ENCODE measurements around the gene RTP3. TPM values are rescaled to one million over a fixed set of nuclear protein-coding genes. Genes with fewer than 3 reads are reported as not detected.

RTP3 gene
- total RNA-seq (not detected), polyA plus RNA-seq (not detected)
- long read RNA-seq, donor 1, result 0 reads
- long read RNA-seq, donor 2, result 0 reads

GRCh38 chr3:46497556-46498265 lies at the start of gene RTP3:
Gene RTP3, plus strand, starts transcription at chr3:46497976. Its CDS starts 87 bp downstream, at chr3:46498063.
- DNase-seq, result no peak
- 74 to 83% (median 82%) methylated on average over 9 of the region's 9 CpGs for WGBS, 5 donors
- no peak for TF ChIP-seq POLR2A (IDR thresholded peaks at IDR 0.05)
- TF ChIP-seq, protein P1, sequence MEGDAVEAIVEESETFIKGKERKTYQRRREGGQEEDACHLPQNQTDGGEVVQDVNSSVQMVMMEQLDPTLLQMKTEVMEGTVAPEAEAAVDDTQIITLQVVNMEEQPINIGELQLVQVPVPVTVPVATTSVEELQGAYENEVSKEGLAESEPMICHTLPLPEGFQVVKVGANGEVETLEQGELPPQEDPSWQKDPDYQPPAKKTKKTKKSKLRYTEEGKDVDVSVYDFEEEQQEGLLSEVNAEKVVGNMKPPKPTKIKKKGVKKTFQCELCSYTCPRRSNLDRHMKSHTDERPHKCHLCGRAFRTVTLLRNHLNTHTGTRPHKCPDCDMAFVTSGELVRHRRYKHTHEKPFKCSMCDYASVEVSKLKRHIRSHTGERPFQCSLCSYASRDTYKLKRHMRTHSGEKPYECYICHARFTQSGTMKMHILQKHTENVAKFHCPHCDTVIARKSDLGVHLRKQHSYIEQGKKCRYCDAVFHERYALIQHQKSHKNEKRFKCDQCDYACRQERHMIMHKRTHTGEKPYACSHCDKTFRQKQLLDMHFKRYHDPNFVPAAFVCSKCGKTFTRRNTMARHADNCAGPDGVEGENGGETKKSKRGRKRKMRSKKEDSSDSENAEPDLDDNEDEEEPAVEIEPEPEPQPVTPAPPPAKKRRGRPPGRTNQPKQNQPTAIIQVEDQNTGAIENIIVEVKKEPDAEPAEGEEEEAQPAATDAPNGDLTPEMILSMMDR (IDR thresholded peaks at IDR 0.05 in 8 of 11, conservative IDR thresholded peaks at IDR 0.05 in 3 of 11), result no peak
- no peak for TF ChIP-seq POLR2AphosphoS5 (IDR thresholded peaks at IDR 0.05)
- no peaks in the 10 kb centered on the region for H3K36me3 ChIP-seq
- no peaks in the 10 kb centered on the region for H3K9me3 ChIP-seq
- H3K4me3 ChIP-seq, result no peak within 1 kb of the TSS
- intact Hi-C loops (cut with DNase I; ENCODE audit: low total_unique reads), result loop anchor here (2.0 kb wide), 1 partner anchor 61 kb away; no protein-coding TSS in a partner anchor
- H3K4me1 ChIP-seq, result peaks cover 10 to 36% (median 21%) of the 10 kb centered on the region in 6 donors
- H3K27ac ChIP-seq, result no peak within 1 kb of the TSS
- no peaks in the 10 kb centered on the region for H3K27me3 ChIP-seq (replicated peaks in 1 of 7)

DNA sequence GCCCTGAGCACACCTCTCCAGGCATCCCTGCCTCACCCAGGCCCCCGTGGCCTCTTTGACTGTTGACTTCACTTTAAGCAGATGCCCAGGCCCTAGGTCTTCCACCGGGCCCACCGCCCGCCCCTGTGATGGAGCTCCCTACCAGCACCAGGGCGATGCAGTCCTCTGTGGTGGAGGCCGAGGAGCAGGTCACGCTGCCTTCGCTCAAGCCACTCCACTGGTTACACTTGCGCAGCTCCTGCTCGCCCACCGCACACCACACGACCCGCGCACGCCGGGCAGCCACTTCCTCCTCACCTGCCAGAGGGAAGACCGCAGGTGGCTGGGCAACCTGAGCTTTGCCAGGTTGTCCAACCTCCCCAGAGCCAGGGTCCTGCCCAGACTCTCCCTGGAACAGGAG lies 49.1 kb upstream of the RTP3 start:
- intact Hi-C loops (cut with DNase I; ENCODE audit: low total_unique reads), result no loop called here
- WGBS, 5 donors, result 88 to 94% (median 92%) methylated on average over 14 to 17 of the region's 17 CpGs

GRCh38 chr3:46449755-46450552 lies 47.8 kb upstream of the RTP3 start:
- Histone ChIP-seq H3K4me1 (peaks cover 0 to 14% (median 3%) of the 10 kb centered on the region in 6 donors), H3K36me3 (peaks cover 0 to 99% (median 7%) of the 10 kb centered on the region in 6 donors), H3K9me3 (no peaks in the 10 kb centered on the region), H3K27ac (no peak overlapping the region), H3K4me3 (no peak overlapping the region), H3K27me3 (replicated peaks in 1 of 7) (peaks cover 0 to 5% (median 0%) of the 10 kb centered on the region in 7 donors)
- TF ChIP-seq, protein P1 (IDR thresholded peaks at IDR 0.05 in 8 of 11, conservative IDR thresholded peaks at IDR 0.05 in 3 of 11), result peak in 8 of 11 experiments; percentile 14 to 65 (median 52)
- TF ChIP-seq POLR2AphosphoS5 (IDR thresholded peaks at IDR 0.05), result no peak
- TF ChIP-seq POLR2A (IDR thresholded peaks at IDR 0.05), result no peak
- WGBS, 5 donors, result 68 to 77% (median 73%) methylated on average over 14 of the region's 14 CpGs
- intact Hi-C loops (cut with DNase I; ENCODE audit: low total_unique reads), result no loop called here
- no peak for DNase-seq

More for the DNA sequence above, 49.1 kb upstream of the RTP3 start:
- Histone ChIP-seq H3K4me3 (no peak overlapping the region), H3K9me3 (no peaks in the 10 kb centered on the region), H3K27me3 (replicated peaks in 1 of 7) (peaks cover 0 to 5% (median 0%) of the 10 kb centered on the region in 7 donors), H3K4me1 (peaks cover 0 to 12% (median 3%) of the 10 kb centered on the region in 6 donors), H3K27ac (peak overlapping the region in 1 of 8 donors; percentile 13), H3K36me3 (peaks cover 0 to 99% (median 7%) of the 10 kb centered on the region in 6 donors)
- TF ChIP-seq, protein P1 (IDR thresholded peaks at IDR 0.05 in 8 of 11, conservative IDR thresholded peaks at IDR 0.05 in 3 of 11), result no peak
- TF ChIP-seq POLR2AphosphoS5 (IDR thresholded peaks at IDR 0.05) (no peak), POLR2A (IDR thresholded peaks at IDR 0.05) (no peak)
- DNase-seq, result no peak

All from spleen (tissue), 13 donors.